B cell (primary cell): ENCODE measurements around the gene SSPN. TPM values are rescaled to one million over a fixed set of nuclear protein-coding genes. Genes with fewer than 3 reads are reported as not detected.

Experiments used
- ATAC-seq: fragments of 200-7000 bp; cut with Tn5 transposase; one replicate; pipeline ENCODE4 v1.10.0; 2021; ENCODE audit warnings: low read depth, mild to moderate bottlenecking, moderate number of reproducible peaks, moderate library complexity
- CTCF ChIA-PET: fragments of 350-600 bp; sonication (Branson Sonifier 250); formaldehyde crosslinking; loops from one replicate; lab custom pipeline; 2021; ENCODE audit warnings: antibody characterized with exemption, inconsistent platforms; lab: Charles Lee
- POLR2A ChIA-PET: fragments of 350-600 bp; sonication (Branson Sonifier 250); formaldehyde crosslinking; loops from one replicate; lab custom pipeline; 2021; ENCODE audit warnings: antibody characterized with exemption; lab: Charles Lee
- DNase-seq: peaks from one replicate; pipeline ENCODE4 v3.0.0; 2013
- H2AFZ ChIP-seq: 2 replicates; pipeline ENCODE4 v1.6.1; 2012; ENCODE audit warnings: mild to moderate bottlenecking, low read depth, low read length; ENCODE audit not compliant: insufficient read depth, poor library complexity, severe bottlenecking
- H3K27ac ChIP-seq, 2 donors: 1 replicate in 1 of 2; 2 replicates in 1 of 2; pipeline ENCODE4 v1.5.1; 2012 to 2013; ENCODE audit warnings: low read length in 2 of 2, mild to moderate bottlenecking in 2 of 2, moderate library complexity in 1 of 2
- H3K27me3 ChIP-seq, 4 experiments: fragments of 200-600 bp in 1 of 4; sonication (generic) in 1 of 4; replicated peaks in 1 of 4; 1 replicate in 2 of 4; 2 replicates in 2 of 4; pipeline versions ENCODE4 v1.6.1 to v1.7.0; 2013 to 2016; ENCODE audit warnings: low read length in 3 of 4, mild to moderate bottlenecking in 2 of 4, mixed read lengths in 1 of 4, moderate library complexity in 1 of 4; ENCODE audit not compliant: insufficient read depth in 4 of 4, control insufficient read depth in 3 of 4; ENCODE audit errors: control extremely low read depth in 1 of 4
- H3K36me3 ChIP-seq, 2 experiments: replicated peaks in 1 of 2; 1 replicate in 1 of 2; 2 replicates in 1 of 2; pipeline versions ENCODE4 v1.6.1 to v1.7.1; 2013; ENCODE audit warnings: low read length in 1 of 2; ENCODE audit not compliant: insufficient read depth in 2 of 2, control insufficient read depth in 1 of 2; ENCODE audit errors: control extremely low read depth in 1 of 2, extremely low read depth in 1 of 2
- H3K4me1 ChIP-seq, 2 donors: fragments of 200-600 bp in 1 of 2; sonication (generic) in 1 of 2; 1 replicate in 1 of 2; 2 replicates in 1 of 2; pipeline versions ENCODE4 v1.5.1 to v1.6.1; 2013 to 2017; ENCODE audit warnings: low read length in 2 of 2; ENCODE audit not compliant: control insufficient read depth in 2 of 2, insufficient read depth in 2 of 2
- H3K4me2 ChIP-seq: replicated peaks from 2 replicates; pipeline ENCODE3; 2012; ENCODE audit warnings: mild to moderate bottlenecking, low read depth, low read length; ENCODE audit not compliant: poor library complexity, severe bottlenecking
- H3K4me3 ChIP-seq, 5 experiments: fragments of 200-600 bp in 1 of 5; sonication (generic) in 1 of 5; 1 replicate in 3 of 5; 2 replicates in 2 of 5; pipeline versions ENCODE4 v1.5.1 to v1.7.0; 2011 to 2016; ENCODE audit warnings: low read length in 4 of 5, mild to moderate bottlenecking in 4 of 5, low read depth in 2 of 5, control low read depth in 1 of 5, moderate library complexity in 1 of 5; ENCODE audit not compliant: insufficient read depth in 1 of 5; ENCODE audit errors: control extremely low read depth in 1 of 5, extremely low read depth in 1 of 5
- H3K79me2 ChIP-seq: fragments of 200-600 bp; sonication (generic); one replicate; pipeline ENCODE4 v1.6.0; 2016; ENCODE audit warnings: low read length; ENCODE audit not compliant: control insufficient read depth, insufficient read depth
- H3K9ac ChIP-seq: fragments of 200-600 bp; sonication (generic); 2 replicates; pipeline ENCODE4 v1.6.1; 2017; ENCODE audit warnings: mild to moderate bottlenecking, low read length, moderate library complexity
- H3K9me3 ChIP-seq, 3 donors: one replicate each; pipeline versions ENCODE4 v1.6.1 to v1.7.1; 2013; ENCODE audit warnings: low read length in 2 of 3; ENCODE audit not compliant: control insufficient read depth in 2 of 3, insufficient read depth in 1 of 3; ENCODE audit errors: control extremely low read depth in 1 of 3
- H4K20me1 ChIP-seq: 2 replicates; pipeline ENCODE4 v1.6.0; 2012; ENCODE audit warnings: mild to moderate bottlenecking, low read length; ENCODE audit not compliant: insufficient read depth, control insufficient read depth, poor library complexity, severe bottlenecking
- H3K27ac Mint-ChIP-seq: one replicate; pipeline ENCODE4 v1.8.0; 2021; ENCODE audit warnings: mixed read lengths
- H3K27me3 Mint-ChIP-seq: one replicate; pipeline ENCODE4 v1.8.0; 2021; ENCODE audit warnings: mixed read lengths
- H3K4me1 Mint-ChIP-seq: one replicate; pipeline ENCODE4 v1.8.0; 2021; ENCODE audit warnings: mixed read lengths
- H3K4me3 Mint-ChIP-seq: one replicate; pipeline ENCODE4 v1.8.0; 2021; ENCODE audit warnings: mixed read lengths
- H3K9me3 Mint-ChIP-seq: one replicate; pipeline ENCODE4 v1.8.0; 2022; ENCODE audit warnings: mixed read lengths; ENCODE audit not compliant: insufficient read depth
- EZH2 ChIP-seq: IDR thresholded peaks from 2 replicates; pipeline ENCODE4 v1.6.1; 2012; ENCODE audit warnings: borderline replicate concordance, low read depth, mild to moderate bottlenecking, moderate library complexity, low read length; ENCODE audit not compliant: insufficient read depth, poor library complexity, severe bottlenecking
- WGBS: methylation state at CpG from one replicate; pipeline ENCODE4 v1.1.5; 2013; ENCODE audit warnings: missing lambda C conversion rate; ENCODE audit not compliant: insufficient coverage; 5-methylcytosine and 5-hydroxymethylcytosine counted together
- intact Hi-C: fragments of 100-400 bp; cut with micrococcal nuclease; formaldehyde crosslinking; loops from one replicate; pipeline ENCODE4 v1.10.0; 2022
- polyA plus RNA-seq: library from polyadenylated mRNA; depleted of rRNA; stranded (reverse); fragments of >200 nt; gene quantifications from 2 replicates; pipeline ENCODE4 v1.2.3, GENCODE V29; 2012
- total RNA-seq, 2 donors: library from RNA; stranded (reverse); fragments of 120-200 nt in 1 of 2; gene quantifications; 1 replicate in 1 of 2; 2 replicates in 1 of 2; pipeline versions ENCODE4 v1.2.3 to v1.2.4, GENCODE V29; 2013 to 2022
- TF ChIP-seq, protein P1 (sequence below): fragments of 200-600 bp; IDR thresholded peaks from one replicate; pipeline ENCODE4 v1.8.0; 2022; ENCODE audit warnings: antibody characterized with exemption, mild to moderate bottlenecking

Gene SSPN
- total and polyA plus RNA-seq, 2 donors (not counting 1 experiment from before 2014, with no cell fraction given): 18.3 to 19.6 TPM

DNA sequence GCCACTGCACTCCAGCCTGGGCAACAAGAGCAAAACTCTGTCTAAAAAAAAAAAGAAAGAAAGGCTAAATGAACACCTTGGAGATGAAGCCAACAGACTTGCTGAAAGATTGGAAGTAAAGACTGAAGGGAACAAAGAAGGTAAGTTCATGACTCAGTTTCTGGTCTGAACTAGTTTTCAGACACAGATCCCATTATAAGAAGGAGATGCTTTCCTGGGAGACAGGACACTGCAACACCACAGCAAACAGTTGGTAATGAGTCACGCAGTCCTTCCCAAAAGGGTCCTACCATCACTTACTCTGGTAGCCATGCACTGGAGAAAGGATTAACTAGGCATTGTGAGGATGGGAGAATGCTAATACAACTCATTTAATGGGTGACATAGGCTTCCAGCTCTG, 97.2 kb downstream of the SSPN start:
- Histone ChIP-seq H2AFZ (no peak overlapping the region), H3K4me2 (no peak overlapping the region), H3K27ac (no peak overlapping the region), H3K79me2 (no peaks in the 10 kb centered on the region), H3K27me3 (no peaks in the 10 kb centered on the region), H3K4me1 (no peaks in the 10 kb centered on the region), H3K9me3 (no peaks in the 10 kb centered on the region), H3K9ac (no peak overlapping the region), H3K4me3 (no peak overlapping the region), H4K20me1 (no peaks in the 10 kb centered on the region), H3K36me3 (no peaks in the 10 kb centered on the region)
- intact Hi-C loops: loop anchor here (10.0 kb wide), 1 partner anchor 98 kb away; the partner anchor contains the start of gene SSPN
- TF ChIP-seq EZH2: no peak
- TF ChIP-seq, protein P1, sequence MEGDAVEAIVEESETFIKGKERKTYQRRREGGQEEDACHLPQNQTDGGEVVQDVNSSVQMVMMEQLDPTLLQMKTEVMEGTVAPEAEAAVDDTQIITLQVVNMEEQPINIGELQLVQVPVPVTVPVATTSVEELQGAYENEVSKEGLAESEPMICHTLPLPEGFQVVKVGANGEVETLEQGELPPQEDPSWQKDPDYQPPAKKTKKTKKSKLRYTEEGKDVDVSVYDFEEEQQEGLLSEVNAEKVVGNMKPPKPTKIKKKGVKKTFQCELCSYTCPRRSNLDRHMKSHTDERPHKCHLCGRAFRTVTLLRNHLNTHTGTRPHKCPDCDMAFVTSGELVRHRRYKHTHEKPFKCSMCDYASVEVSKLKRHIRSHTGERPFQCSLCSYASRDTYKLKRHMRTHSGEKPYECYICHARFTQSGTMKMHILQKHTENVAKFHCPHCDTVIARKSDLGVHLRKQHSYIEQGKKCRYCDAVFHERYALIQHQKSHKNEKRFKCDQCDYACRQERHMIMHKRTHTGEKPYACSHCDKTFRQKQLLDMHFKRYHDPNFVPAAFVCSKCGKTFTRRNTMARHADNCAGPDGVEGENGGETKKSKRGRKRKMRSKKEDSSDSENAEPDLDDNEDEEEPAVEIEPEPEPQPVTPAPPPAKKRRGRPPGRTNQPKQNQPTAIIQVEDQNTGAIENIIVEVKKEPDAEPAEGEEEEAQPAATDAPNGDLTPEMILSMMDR: no peak
- DNase-seq (no peak), ATAC-seq (no peak)
- Mint-ChIP-seq H3K4me1 (no peaks in the 10 kb centered on the region), H3K9me3 (no peaks in the 10 kb centered on the region), H3K27ac (no peak overlapping the region), H3K27me3 (no peaks in the 10 kb centered on the region), H3K4me3 (no peak overlapping the region)
- ChIA-PET POLR2A (no interaction called here), CTCF (no interaction called here)
- no CpG with 5 or more reads among the region's 1 CpG for WGBS

DNA sequence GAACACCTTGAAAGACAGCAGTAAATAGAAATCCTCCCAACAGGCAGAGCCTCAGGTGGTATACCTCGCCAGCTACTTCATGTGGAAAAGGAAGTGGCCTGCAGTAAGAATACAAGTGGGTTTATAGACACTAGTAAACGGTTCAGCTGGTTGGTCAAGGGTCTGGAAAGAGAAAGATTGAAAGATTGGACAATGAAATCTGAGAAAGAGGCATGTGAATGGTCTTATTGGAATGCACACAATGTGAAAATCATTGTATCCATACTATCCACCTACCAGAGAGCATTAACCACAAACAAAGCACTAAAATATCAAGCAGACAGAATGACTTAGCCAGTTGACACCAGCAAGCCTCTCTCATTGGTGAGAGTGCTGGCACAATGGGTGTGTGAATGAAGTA, 98.2 kb downstream of the SSPN start:
- CTCF ChIA-PET: interaction anchor here (0.7 kb wide), 1 partner anchor 37 kb away, joined by 3 read pairs; no protein-coding TSS in a partner anchor

More for the DNA sequence above, 98.2 kb downstream of the SSPN start:
- H2AFZ ChIP-seq: no peak overlapping the region
- no peaks in the 10 kb centered on the region for H3K79me2 ChIP-seq
- H3K9me3 Mint-ChIP-seq: no peaks in the 10 kb centered on the region
- H4K20me1 ChIP-seq: no peaks in the 10 kb centered on the region
- ATAC-seq (no peak), DNase-seq (no peak)
- no peaks in the 10 kb centered on the region for H3K27me3 ChIP-seq
- H3K4me3 Mint-ChIP-seq: no peak overlapping the region
- peaks cover 9% of the 10 kb centered on the region for H3K4me1 Mint-ChIP-seq
- POLR2A ChIA-PET: no interaction called here
- no peak overlapping the region for H3K4me2 ChIP-seq
- TF ChIP-seq, protein P1: no peak
- TF ChIP-seq EZH2: no peak
- H3K4me3 ChIP-seq: no peak overlapping the region
- no CpG with 5 or more reads among the region's 2 CpGs for WGBS
- no peaks in the 10 kb centered on the region for H3K36me3 ChIP-seq
- H3K9me3 ChIP-seq: no peaks in the 10 kb centered on the region
- H3K27me3 Mint-ChIP-seq: no peaks in the 10 kb centered on the region
- peaks cover 7 to 10% of the 10 kb centered on the region in 2 donors for H3K4me1 ChIP-seq
- intact Hi-C loops: loop anchor here (10.0 kb wide), 1 partner anchor 99 kb away; the partner anchor contains the start of gene SSPN
- no peak overlapping the region for H3K27ac ChIP-seq
- H3K9ac ChIP-seq: no peak overlapping the region
- no peak overlapping the region for H3K27ac Mint-ChIP-seq
